Neural cell (in vitro differentiated cells): ENCODE measurements around the gene MDGA2. TPM values are rescaled to one million over a fixed set of nuclear protein-coding genes. Genes with fewer than 3 reads are reported as not detected.
A peak's percentile ranks its signal among the peaks of the same experiment; 100 is the strongest.
"Not testable (repeated sequence)": the region's sequence is repeated elsewhere in the genome, so short reads cannot be mapped to it uniquely, and the experiment has no call there.

Experiments used
- H2AFZ ChIP-seq: fragments of 200-600, 300-800 bp; sonication (generic), shearing (Covaris generic); 2 replicates; pipeline ENCODE4 v1.6.0; 2014; ENCODE audit warnings: low read depth, mild to moderate bottlenecking, antibody characterized with exemption, low read length, moderate library complexity
- H3F3A ChIP-seq: fragments of 200-600 bp; shearing (Covaris generic); 2 replicates; pipeline ENCODE4 v1.6.1; 2016; ENCODE audit warnings: mild to moderate bottlenecking, moderate library complexity, mixed read lengths, antibody characterized with exemption, low read length; ENCODE audit not compliant: insufficient read depth, poor library complexity, severe bottlenecking
- H3K27ac ChIP-seq: fragments of 200-600, 300-800 bp; sonication (generic), shearing (Covaris generic); 2 replicates; pipeline ENCODE4 v1.5.1; 2014; ENCODE audit warnings: mild to moderate bottlenecking, low read length, moderate library complexity
- H3K27me3 ChIP-seq: fragments of 300-800, 200-600 bp; sonication (generic), shearing (Covaris generic); 2 replicates; pipeline ENCODE4 v1.6.0; 2014; ENCODE audit warnings: mild to moderate bottlenecking, low read depth, low read length, moderate library complexity; ENCODE audit not compliant: insufficient read depth
- H3K36me3 ChIP-seq: fragments of 300-800, 200-600 bp; sonication (generic), shearing (Covaris generic); 2 replicates; pipeline ENCODE4 v1.5.1; 2014; ENCODE audit warnings: mild to moderate bottlenecking, antibody characterized with exemption, low read length, moderate library complexity; ENCODE audit not compliant: insufficient read depth
- H3K4me2 ChIP-seq: fragments of 300-800, 200-600 bp; sonication (generic), shearing (Covaris generic); 2 replicates; pipeline ENCODE4 v1.6.0; 2014; ENCODE audit warnings: mild to moderate bottlenecking, low read length
- H3K4me3 ChIP-seq: fragments of 300-800, 200-600 bp; sonication (generic), shearing (Covaris generic); 2 replicates; pipeline ENCODE4 v1.5.1; 2014; ENCODE audit warnings: mild to moderate bottlenecking, low read length, moderate library complexity
- H3K79me2 ChIP-seq: fragments of 200-600 bp; shearing (Covaris generic); replicated peaks from 2 replicates; pipeline ENCODE4 v1.6.0; 2014; ENCODE audit warnings: mild to moderate bottlenecking, low read length, moderate library complexity; ENCODE audit not compliant: insufficient read depth
- H3K9ac ChIP-seq: fragments of 300-800, 200-600 bp; sonication (generic), shearing (Covaris generic); 2 replicates; pipeline ENCODE4 v1.6.1; 2016; ENCODE audit warnings: mild to moderate bottlenecking, low read length, mixed read lengths
- H3K9me2 ChIP-seq: fragments of 200-600 bp; shearing (Covaris generic); 2 replicates; pipeline ENCODE4 v1.6.1; 2016; ENCODE audit warnings: mild to moderate bottlenecking, low read length, mixed read lengths; ENCODE audit not compliant: insufficient read depth
- H3K9me3 ChIP-seq: fragments of 200-600, 300-800 bp; sonication (generic), shearing (Covaris generic); 2 replicates; pipeline ENCODE4 v1.6.1; 2016; ENCODE audit warnings: mild to moderate bottlenecking, mixed run types, low read length, moderate library complexity, mixed read lengths
- H4K20me1 ChIP-seq: fragments of 200-600 bp; shearing (Covaris generic); 2 replicates; pipeline ENCODE4 v1.6.1; 2016; ENCODE audit warnings: mild to moderate bottlenecking, mixed run types; ENCODE audit not compliant: insufficient read depth
- EP300 ChIP-seq: fragments of 450-650 bp; conservative IDR thresholded peaks from 2 replicates; pipeline ENCODE4 v1.6.1; 2014; ENCODE audit warnings: antibody characterized with exemption, mild to moderate bottlenecking, moderate library complexity; ENCODE audit not compliant: poor library complexity, severe bottlenecking
- EZH2 ChIP-seq: fragments of 200-600, 300-800 bp; shearing (Covaris generic), sonication (generic); IDR thresholded peaks from 2 replicates; pipeline ENCODE4 v1.6.1; 2014; ENCODE audit warnings: antibody characterized with exemption, low read length, borderline replicate concordance, mild to moderate bottlenecking; ENCODE audit not compliant: insufficient read depth, poor library complexity, severe bottlenecking
- MXI1 ChIP-seq: fragments of 450-650 bp; conservative IDR thresholded peaks from 2 replicates; pipeline ENCODE4 v1.6.1; 2014; ENCODE audit warnings: antibody characterized with exemption, mild to moderate bottlenecking; ENCODE audit not compliant: poor library complexity, severe bottlenecking
- POLR2AphosphoS5 ChIP-seq: IDR thresholded peaks from 2 replicates; pipeline ENCODE4 v1.6.1; 2012
- RAD21 ChIP-seq: fragments of 450-650 bp; conservative IDR thresholded peaks from 2 replicates; pipeline ENCODE4 v1.6.1; 2014; ENCODE audit warnings: antibody characterized with exemption, mild to moderate bottlenecking, moderate library complexity
- SMC3 ChIP-seq: fragments of 450-650 bp; conservative IDR thresholded peaks from 2 replicates; pipeline ENCODE4 v1.6.1; 2014; ENCODE audit warnings: antibody characterized with exemption, mild to moderate bottlenecking, moderate library complexity; ENCODE audit not compliant: poor library complexity
- TAF1 ChIP-seq: IDR thresholded peaks from 2 replicates; pipeline ENCODE4 v1.6.1; 2012; ENCODE audit warnings: low read depth
- polyA plus RNA-seq: library from polyadenylated mRNA; depleted of rRNA; stranded (reverse); fragments of >200 nt; gene quantifications from 2 replicates; pipeline ENCODE4 v1.2.3, GENCODE V29; 2014
- TF ChIP-seq, protein P1 (sequence below): fragments of 450-650 bp; IDR thresholded peaks from 2 replicates; pipeline ENCODE4 v1.5.1; 2014; ENCODE audit warnings: antibody characterized with exemption, mild to moderate bottlenecking, moderate library complexity; ENCODE audit not compliant: poor library complexity, severe bottlenecking
- TF ChIP-seq, protein P2 (sequence below): IDR thresholded peaks from 2 replicates; pipeline ENCODE4 v1.6.1; 2012; ENCODE audit warnings: borderline replicate concordance

MDGA2 gene
- polyA plus RNA-seq, 1 donor from 2014 or later, result 3.8 TPM

DNA sequence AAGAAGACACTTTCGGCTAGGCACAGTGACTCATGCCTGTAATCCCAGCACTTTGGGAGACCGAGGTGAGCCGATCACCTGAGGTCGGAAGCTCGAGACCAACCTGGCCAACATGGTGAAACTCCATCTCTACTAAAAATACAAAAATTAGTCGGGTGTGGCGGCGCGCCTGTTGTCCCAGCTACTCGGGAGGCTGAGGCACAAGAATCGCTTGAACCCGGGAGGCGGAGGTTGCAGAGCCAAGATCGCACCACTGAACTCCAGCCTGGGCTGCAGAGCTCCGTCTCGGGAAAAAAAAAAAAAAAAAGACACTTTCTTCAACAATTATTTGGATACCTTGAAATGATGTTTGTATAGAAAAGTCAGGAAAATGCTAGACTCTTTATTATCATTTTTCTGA, 393.6 kb downstream of the MDGA2 start:
- H3K4me2 ChIP-seq, H3K9me3 ChIP-seq, H4K20me1 ChIP-seq, H3K9me2 ChIP-seq, H3K4me3 ChIP-seq, H3K9ac ChIP-seq, H3K79me2 ChIP-seq, H3K27ac ChIP-seq, H3F3A ChIP-seq, H3K27me3 ChIP-seq, H2AFZ ChIP-seq, H3K36me3 ChIP-seq: not testable (repeated sequence)

DNA sequence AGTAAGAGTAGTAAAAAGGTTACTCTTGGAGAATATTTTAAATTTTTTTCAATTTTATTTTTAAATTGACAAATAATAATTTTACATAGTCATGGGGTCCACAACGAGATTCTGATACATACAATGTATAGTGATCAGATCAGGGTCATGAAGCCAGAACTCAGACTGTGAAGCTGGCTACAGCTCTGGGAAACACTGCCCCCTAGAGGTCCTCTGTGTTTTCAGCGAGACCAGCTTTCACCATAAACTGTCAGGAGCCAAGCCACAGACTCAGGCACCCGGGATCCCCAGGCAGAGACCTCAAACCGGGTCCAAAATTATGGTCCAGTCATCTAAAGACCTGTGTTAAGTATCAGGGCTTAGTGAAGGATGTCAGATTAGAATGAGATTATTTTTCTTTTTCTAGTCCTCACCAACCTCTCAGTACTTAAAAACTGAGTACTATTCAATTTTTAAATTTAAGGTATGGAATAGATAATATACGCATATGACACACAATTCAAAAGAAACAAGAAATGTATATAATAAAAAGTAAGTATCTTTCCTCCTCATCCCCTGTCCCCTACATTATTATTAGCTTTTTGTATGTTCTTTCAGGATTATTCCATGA, 397.1 kb downstream of the MDGA2 start:
- Histone ChIP-seq H3K9me3 (no peaks in the 10 kb centered on the region), H3K79me2 (no peaks in the 10 kb centered on the region), H3K27ac (no peak overlapping the region), H4K20me1 (no peaks in the 10 kb centered on the region), H3K9ac (no peak overlapping the region), H3F3A (no peaks in the 10 kb centered on the region), H3K4me2 (no peak overlapping the region), H3K4me3 (no peak overlapping the region), H3K27me3 (no peaks in the 10 kb centered on the region), H3K9me2 (no peaks in the 10 kb centered on the region), H2AFZ (no peak overlapping the region), H3K36me3 (no peaks in the 10 kb centered on the region)
- no peak for TF ChIP-seq EZH2
- no peak for TF ChIP-seq TAF1
- peak; percentile 36 for TF ChIP-seq RAD21
- TF ChIP-seq, protein P1, sequence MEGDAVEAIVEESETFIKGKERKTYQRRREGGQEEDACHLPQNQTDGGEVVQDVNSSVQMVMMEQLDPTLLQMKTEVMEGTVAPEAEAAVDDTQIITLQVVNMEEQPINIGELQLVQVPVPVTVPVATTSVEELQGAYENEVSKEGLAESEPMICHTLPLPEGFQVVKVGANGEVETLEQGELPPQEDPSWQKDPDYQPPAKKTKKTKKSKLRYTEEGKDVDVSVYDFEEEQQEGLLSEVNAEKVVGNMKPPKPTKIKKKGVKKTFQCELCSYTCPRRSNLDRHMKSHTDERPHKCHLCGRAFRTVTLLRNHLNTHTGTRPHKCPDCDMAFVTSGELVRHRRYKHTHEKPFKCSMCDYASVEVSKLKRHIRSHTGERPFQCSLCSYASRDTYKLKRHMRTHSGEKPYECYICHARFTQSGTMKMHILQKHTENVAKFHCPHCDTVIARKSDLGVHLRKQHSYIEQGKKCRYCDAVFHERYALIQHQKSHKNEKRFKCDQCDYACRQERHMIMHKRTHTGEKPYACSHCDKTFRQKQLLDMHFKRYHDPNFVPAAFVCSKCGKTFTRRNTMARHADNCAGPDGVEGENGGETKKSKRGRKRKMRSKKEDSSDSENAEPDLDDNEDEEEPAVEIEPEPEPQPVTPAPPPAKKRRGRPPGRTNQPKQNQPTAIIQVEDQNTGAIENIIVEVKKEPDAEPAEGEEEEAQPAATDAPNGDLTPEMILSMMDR, result peak; percentile 50
- TF ChIP-seq, protein P2, sequence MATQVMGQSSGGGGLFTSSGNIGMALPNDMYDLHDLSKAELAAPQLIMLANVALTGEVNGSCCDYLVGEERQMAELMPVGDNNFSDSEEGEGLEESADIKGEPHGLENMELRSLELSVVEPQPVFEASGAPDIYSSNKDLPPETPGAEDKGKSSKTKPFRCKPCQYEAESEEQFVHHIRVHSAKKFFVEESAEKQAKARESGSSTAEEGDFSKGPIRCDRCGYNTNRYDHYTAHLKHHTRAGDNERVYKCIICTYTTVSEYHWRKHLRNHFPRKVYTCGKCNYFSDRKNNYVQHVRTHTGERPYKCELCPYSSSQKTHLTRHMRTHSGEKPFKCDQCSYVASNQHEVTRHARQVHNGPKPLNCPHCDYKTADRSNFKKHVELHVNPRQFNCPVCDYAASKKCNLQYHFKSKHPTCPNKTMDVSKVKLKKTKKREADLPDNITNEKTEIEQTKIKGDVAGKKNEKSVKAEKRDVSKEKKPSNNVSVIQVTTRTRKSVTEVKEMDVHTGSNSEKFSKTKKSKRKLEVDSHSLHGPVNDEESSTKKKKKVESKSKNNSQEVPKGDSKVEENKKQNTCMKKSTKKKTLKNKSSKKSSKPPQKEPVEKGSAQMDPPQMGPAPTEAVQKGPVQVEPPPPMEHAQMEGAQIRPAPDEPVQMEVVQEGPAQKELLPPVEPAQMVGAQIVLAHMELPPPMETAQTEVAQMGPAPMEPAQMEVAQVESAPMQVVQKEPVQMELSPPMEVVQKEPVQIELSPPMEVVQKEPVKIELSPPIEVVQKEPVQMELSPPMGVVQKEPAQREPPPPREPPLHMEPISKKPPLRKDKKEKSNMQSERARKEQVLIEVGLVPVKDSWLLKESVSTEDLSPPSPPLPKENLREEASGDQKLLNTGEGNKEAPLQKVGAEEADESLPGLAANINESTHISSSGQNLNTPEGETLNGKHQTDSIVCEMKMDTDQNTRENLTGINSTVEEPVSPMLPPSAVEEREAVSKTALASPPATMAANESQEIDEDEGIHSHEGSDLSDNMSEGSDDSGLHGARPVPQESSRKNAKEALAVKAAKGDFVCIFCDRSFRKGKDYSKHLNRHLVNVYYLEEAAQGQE, result no peak
- no peak for TF ChIP-seq MXI1
- no peak for TF ChIP-seq POLR2AphosphoS5
- TF ChIP-seq EP300, result no peak
- no peak for TF ChIP-seq SMC3

DNA sequence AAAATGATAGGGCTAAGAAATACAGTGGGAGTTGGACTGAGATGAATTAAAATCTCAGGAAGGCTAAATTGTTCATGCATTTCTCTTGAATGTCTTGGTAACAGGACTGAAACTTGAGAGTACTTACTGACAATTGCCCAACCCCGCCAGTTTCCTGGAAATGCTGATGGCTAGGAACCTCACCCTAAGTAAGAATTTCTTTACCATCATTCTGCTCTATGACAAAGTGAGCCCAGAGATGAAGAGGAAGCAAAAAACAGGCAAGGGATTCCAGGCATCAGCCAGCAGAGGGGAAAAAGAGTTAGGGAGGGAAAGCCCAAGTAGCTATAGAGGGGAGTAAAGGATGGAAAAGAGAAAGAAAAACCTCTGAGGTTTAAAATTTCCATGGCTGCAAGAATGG, 397.7 kb downstream of the MDGA2 start:
- H4K20me1 ChIP-seq, result no peaks in the 10 kb centered on the region
- no peak overlapping the region for H3K9ac ChIP-seq
- H3K4me3 ChIP-seq, result no peak overlapping the region
- no peak overlapping the region for H3K4me2 ChIP-seq
- no peaks in the 10 kb centered on the region for H3F3A ChIP-seq
- no peak overlapping the region for H2AFZ ChIP-seq
- no peak overlapping the region for H3K27ac ChIP-seq
- H3K36me3 ChIP-seq, result no peaks in the 10 kb centered on the region
- TF ChIP-seq SMC3 (no peak), EP300 (no peak), RAD21 (no peak), MXI1 (no peak), TAF1 (no peak), EZH2 (no peak), POLR2AphosphoS5 (no peak)
- TF ChIP-seq, protein P1, result no peak
- TF ChIP-seq, protein P2, result no peak
- no peaks in the 10 kb centered on the region for H3K79me2 ChIP-seq
- H3K9me2 ChIP-seq, result no peaks in the 10 kb centered on the region
- H3K9me3 ChIP-seq, result no peaks in the 10 kb centered on the region
- no peaks in the 10 kb centered on the region for H3K27me3 ChIP-seq
